ENCODE measurements around the gene CNKSR2.

- TF ChIP-seq CTCF (conservative IDR thresholded peaks at IDR 0.05; ENCODE audit: low read depth, low read length), result no peak
- no peak for TF ChIP-seq EZH2 (IDR thresholded peaks at IDR 0.05; ENCODE audit: borderline replicate concordance, low read depth, low read length, poor library complexity, severe bottlenecking)
Measured at GRCh38 chrX:21487832-21488231, 113.6 kb downstream of the CNKSR2 start.

Data from A673 (cell line).